Measurements from ENCODE around the gene PLD5. TPM values are rescaled to one million over a fixed set of nuclear protein-coding genes. Genes with fewer than 3 reads are reported as not detected.

The PLD5 gene
- total RNA-seq, 1 experiment from 2014 or later: not detected

GRCh38 chr1:242139986-242140385 is 384.5 kb downstream of the PLD5 start:
- BruUV-seq (replicated peaks): no TSS peak
- CTCF ChIA-PET: no interaction called here
- DNase-seq (ENCODE audit: low read depth, low spot score) (no peak), ATAC-seq (no peak)
- Histone ChIP-seq H3K36me3 (ENCODE audit: control insufficient read depth, insufficient read depth, low read length) (no peaks in the 10 kb centered on the region), H3K9me3 (ENCODE audit: control insufficient read depth, insufficient read depth, low read depth, low read length) (no peaks in the 10 kb centered on the region), H3K4me3 (ENCODE audit: low read depth in 2 of 2, low read length in 2 of 2) (no peak overlapping the region), H3K27ac (ENCODE audit: low read length) (no peak overlapping the region), H3K4me1 (ENCODE audit: control insufficient read depth, insufficient read depth, low read length) (no peaks in the 10 kb centered on the region), H3K27me3 (ENCODE audit: control insufficient read depth, insufficient read depth, low read length) (no peaks in the 10 kb centered on the region)
- TF ChIP-seq REST (IDR thresholded peaks at IDR 0.05; ENCODE audit: insufficient read depth in 1 of 2, low read depth in 2 of 2, low read length in 1 of 2) (no peak), SIN3A (IDR thresholded peaks at IDR 0.05; ENCODE audit: borderline replicate concordance, insufficient read depth, low read depth, low read length) (no peak), CTCF (IDR thresholded peaks at IDR 0.05) (no peak), TCF7L2 (IDR thresholded peaks at IDR 0.05; ENCODE audit: low read depth, low read length) (no peak), POLR2AphosphoS5 (IDR thresholded peaks at IDR 0.05; ENCODE audit: low read depth, low read length) (no peak)
- in situ Hi-C loops (cut with HindIII; ENCODE audit: low pct_unique_long_range_greater_than_20kb, low sequenced_read_pairs): no loop called here
- POLR2A ChIA-PET: no interaction called here
- intact Hi-C loops (cut with micrococcal nuclease; ENCODE audit: unreplicated experiment): no loop called here

- no TSS peak for BruUV-seq (replicated peaks)
- intact Hi-C loops (cut with micrococcal nuclease; ENCODE audit: unreplicated experiment) (no loop called here), in situ Hi-C loops (cut with HindIII; ENCODE audit: low pct_unique_long_range_greater_than_20kb, low sequenced_read_pairs) (no loop called here)
- Histone ChIP-seq H3K4me3 (ENCODE audit: low read depth in 2 of 2, low read length in 2 of 2) (no peak overlapping the region), H3K9me3 (ENCODE audit: control insufficient read depth, insufficient read depth, low read depth, low read length) (no peaks in the 10 kb centered on the region), H3K36me3 (ENCODE audit: control insufficient read depth, insufficient read depth, low read length) (no peaks in the 10 kb centered on the region), H3K27ac (ENCODE audit: low read length) (no peak overlapping the region), H3K4me1 (ENCODE audit: control insufficient read depth, insufficient read depth, low read length) (no peaks in the 10 kb centered on the region), H3K27me3 (ENCODE audit: control insufficient read depth, insufficient read depth, low read length) (no peaks in the 10 kb centered on the region)
- ATAC-seq (peak; percentile 30; the same call in 1 of the 2 replicates), DNase-seq (ENCODE audit: low read depth, low spot score) (no peak)
- TF ChIP-seq POLR2AphosphoS5 (IDR thresholded peaks at IDR 0.05; ENCODE audit: low read depth, low read length) (no peak), TCF7L2 (IDR thresholded peaks at IDR 0.05; ENCODE audit: low read depth, low read length) (no peak), CTCF (IDR thresholded peaks at IDR 0.05) (no peak), SIN3A (IDR thresholded peaks at IDR 0.05; ENCODE audit: borderline replicate concordance, insufficient read depth, low read depth, low read length) (no peak), REST (IDR thresholded peaks at IDR 0.05; ENCODE audit: insufficient read depth in 1 of 2, low read depth in 2 of 2, low read length in 1 of 2) (no peak)
- CTCF ChIA-PET: no interaction called here
- POLR2A ChIA-PET: no interaction called here
These were observed 385.1 kb downstream of the PLD5 start for GRCh38 chr1:242139442-242139841.

Data from Panc1 (cell line).